Activated CD4-positive, CD25-positive, alpha-beta regulatory T cell treated with anti-CD3 and anti-CD28 coated beads, Interleukin-2, amount 50 U/mL, for 16 hours (primary cell): ENCODE results near the gene PADI2.

Experiments
- DNase-seq: peaks from one replicate; pipeline ENCODE4 v3.0.0-alpha.2; 2020; ENCODE audit warnings: low read depth, low spot score

The PADI2 gene

GRCh38 chr1:17140279-17140678 is 21.0 kb upstream of the PADI2 start:
- no peak for DNase-seq

DNA sequence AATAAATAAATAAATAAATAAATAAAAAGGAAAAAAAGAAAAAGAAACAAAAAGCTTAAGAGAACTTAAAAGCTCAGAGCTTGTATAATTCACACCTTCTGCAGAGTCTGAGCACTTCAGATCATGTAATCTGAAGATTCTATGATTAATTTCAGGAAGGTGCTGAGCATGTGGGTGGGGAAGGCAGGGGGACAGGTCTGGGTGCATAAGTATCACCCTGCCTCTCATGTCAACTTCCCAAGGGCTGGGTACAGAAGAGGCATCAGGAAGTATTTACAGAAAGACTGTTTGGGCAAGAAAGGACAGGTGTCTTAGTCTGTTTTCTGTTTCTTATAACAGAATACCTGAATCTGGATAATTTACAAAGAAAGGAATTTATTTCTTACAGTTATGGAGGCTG is 20.4 kb upstream of the PADI2 start:
- no peak for DNase-seq

DNA sequence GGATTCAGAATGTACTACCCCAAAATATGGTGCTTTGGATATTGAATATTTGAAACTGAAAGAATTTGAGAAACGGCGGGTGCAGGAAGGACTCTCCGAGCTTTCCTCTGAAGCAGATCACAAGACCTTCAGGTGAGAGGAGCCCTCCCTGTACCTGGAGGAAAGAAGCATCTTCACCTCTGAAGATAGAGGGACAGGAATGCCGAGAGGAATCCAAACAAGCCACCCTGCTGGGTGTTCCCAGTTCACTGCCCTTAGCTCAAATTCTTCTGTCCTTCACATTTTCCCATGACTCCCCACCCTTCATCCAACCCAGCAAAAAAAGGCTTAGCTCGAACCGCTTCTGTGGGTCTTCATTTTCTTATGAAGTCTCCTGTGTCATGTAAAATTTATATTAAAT is 18.2 kb upstream of the PADI2 start:
- DNase-seq = no peak

DNA sequence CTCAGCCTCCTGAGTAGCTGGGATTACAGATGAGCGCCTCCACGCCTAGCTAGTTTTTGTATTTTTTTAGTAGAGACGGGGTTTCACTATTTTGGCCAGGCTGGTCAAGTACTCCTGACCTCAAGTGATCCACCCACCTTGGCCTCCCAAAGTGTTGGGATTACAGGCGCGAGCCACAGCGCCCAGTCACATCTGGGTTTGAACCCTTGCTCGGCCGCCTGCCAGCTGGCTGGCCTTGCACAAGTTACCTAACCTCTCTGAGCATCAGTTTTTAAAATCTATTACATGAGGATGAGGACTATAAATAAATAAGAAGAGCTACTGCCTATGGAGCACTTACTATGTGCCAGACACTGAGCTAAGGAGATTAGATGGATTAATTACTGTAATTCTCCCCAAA is 17.7 kb upstream of the PADI2 start:
- no peak for DNase-seq

- DNase-seq = no peak
Measured at GRCh38 chr1:17136145-17136544, 16.9 kb upstream of the PADI2 start.

DNA sequence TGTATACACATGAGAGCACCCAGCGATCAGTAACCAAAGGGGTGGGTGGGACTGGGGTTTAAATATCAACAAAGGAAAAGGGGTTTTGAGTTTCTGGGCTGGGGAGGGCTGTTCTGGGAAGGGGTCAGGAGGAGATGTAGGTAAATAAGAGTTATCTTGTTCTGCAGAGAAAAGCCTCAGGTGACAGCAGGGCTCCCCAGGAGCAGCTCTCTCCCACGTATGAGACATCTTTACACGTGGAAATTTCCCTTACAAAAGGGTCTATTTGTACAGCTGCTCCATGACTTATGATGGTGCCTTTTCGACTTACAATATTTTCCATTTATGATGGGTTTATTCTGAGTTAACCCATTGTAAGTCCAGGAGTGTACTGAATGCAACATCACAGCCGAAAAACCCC is 16.3 kb upstream of the PADI2 start:
- DNase-seq = no peak

DNA sequence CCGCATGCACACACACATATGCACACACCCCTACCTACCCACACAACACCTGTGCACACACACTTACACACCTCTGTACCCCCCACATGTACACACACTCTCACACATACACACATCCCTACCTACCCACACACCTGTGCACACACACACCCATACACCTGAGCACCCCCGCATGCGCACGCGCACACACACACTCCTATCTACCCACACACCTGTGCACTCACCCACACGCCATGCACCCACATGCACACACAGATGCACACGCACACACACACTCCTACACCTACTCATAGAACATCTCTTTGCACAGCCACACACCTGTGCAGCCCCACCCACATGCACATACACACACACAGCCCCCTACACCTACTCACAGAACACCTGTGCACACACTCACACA is 15.5 kb upstream of the PADI2 start:
- DNase-seq = no peak

DNA sequence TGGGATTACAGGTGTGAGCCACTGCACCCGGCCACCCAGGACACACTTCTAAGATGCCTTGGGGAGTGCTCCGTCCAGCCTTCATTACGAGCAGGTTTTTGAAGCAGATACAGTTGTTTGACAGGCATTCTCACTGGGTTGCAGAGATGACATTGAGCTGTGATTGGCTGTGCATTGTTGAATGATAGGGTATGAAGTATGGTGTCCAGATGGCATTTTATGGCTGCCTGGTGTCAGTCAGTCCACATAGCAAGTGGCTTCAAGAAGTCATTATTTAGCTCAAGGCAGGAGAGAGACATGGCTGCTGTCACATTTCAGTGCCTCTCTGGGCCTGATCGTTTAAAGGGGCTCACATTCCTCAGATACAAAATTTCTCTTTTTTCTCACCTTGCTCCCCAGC is 14.8 kb upstream of the PADI2 start:
- DNase-seq = no peak

GRCh38 chr1:17130138-17130635 is 10.9 kb upstream of the PADI2 start:
- DNase-seq = no peak

- DNase-seq = no peak
Measured at GRCh38 chr1:17128361-17128760, 9.1 kb upstream of the PADI2 start.

DNA sequence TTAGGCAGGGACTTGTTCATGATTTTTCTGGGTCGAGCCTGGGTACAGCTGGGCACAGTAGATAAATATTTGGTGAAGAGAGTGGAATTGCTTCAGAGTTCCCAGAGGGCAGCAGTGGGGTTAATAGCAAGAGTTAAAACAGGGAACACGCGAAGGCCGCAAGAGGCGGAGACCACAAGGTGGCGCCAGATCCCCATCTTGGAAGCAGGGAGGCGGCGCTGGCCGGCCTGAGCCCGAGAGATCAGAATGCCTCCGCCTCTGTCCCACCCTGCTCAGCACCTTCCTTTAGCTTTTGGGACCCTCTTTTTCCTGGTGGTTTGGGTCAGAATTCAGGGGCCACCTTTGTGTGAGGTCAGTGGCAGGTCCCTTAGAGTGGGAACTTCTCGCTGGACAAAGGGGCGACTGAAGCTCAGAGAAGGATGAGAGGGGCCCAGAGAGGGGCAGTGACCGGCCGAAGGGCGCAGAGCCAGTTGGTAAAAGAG is 6.5 kb upstream of the PADI2 start:
- peak; percentile 57 for DNase-seq

DNA sequence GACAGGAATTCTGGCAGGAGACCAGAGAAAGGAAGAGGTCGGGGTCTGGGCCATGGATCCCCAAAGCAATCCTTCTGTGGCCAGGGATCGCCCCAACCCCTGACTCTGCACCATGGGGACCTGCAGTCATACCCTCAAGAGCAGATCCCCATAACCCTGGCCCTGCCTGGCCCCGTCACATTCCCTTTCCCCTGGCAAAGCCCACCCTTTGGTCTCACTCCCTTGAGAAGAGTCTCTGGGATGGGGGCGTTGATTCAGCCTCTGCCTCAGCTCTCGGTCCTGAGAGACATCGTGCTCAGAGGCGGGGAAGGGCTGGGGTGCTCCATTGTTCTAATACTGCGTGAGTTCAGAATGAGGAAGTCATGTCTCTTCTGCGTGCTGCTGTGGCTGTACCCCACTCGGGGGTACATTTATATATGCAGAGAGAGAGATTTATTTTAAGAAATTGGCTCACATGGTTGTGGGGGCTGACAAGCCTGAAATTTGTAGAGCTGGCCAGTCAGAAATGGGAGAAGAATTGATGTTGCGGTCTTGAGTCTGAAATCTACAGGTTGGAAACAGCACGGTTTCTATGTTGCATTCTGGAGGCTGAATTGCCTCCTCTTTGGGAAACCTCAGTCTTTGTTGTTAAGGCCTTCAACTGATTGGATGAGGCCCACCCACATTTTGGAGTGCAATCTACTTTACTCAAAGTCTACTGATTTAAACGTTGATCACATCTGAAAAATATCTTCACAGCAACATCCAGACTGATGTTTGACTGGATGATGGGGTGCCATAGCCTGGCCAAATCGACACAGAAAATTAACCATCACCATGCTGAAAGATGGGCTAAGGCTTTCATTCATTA is 4.2 kb upstream of the PADI2 start:
- DNase-seq = no peak

- no peak for DNase-seq
Measured at GRCh38 chr1:17122521-17123164, 3.4 kb upstream of the PADI2 start.

DNA sequence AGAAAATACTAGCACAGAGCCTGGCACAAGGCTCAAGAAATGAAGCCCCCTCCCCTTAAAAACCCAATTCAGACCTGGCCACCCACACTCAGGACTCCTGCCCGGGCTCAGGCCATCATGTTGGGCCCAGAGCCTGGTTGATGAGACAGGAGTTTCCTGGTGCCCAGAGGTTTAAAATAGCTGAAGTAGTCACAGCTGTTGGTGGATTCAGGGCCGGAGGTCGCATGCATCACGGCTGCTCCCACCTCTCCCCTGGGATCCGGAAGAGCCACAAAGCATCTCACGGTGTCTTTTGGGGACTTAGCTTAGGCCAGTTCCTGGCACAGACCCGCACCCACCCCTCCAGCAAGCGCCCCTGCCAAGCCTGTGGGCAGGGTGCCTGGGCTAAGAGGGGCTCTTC is 2.6 kb upstream of the PADI2 start:
- no peak for DNase-seq

- no peak for DNase-seq
Measured at GRCh38 chr1:17120962-17121837, 1.9 kb upstream of the PADI2 start.

- DNase-seq = no peak
Measured at GRCh38 chr1:17120481-17120877, 1.2 kb upstream of the PADI2 start.

GRCh38 chr1:17119773-17120480 is 676 bp upstream of the PADI2 start:
- DNase-seq = no peak

DNA sequence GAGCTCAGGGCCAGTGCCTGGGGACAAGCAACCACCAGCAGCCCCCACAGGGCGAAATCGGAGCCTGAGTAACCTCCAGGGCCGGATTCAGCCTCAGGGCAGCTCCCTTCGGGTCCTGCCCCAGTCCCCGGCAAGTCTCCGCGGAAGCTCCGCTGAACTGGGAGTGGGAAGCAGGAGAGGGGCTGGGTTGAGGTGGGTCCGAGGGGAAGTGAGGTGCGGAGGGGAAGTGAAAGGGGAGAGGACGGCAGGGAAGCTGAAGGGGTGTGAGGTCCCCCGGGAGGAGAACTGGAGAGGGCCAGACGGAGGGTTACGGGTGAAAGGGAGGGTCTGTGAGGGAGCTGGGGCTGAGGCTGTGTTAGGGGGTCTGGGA is 560 bp downstream of the PADI2 start:
- no peak for DNase-seq

- no peak for DNase-seq
Measured at GRCh38 chr1:17118268-17118667, 983 bp downstream of the PADI2 start.

GRCh38 chr1:17117451-17118265 is 1.6 kb downstream of the PADI2 start:
- DNase-seq = no peak

- no peak for DNase-seq
Measured at GRCh38 chr1:17116643-17117042, 2.6 kb downstream of the PADI2 start.
